ENCODE measurements around the gene PPFIA1. TPM values are rescaled to one million over a fixed set of nuclear protein-coding genes. Genes with fewer than 3 reads are reported as not detected.

The PPFIA1 gene
- polyA plus RNA-seq, 3 donors from 2014 or later, result 4.6 to 13.4 (median 6.3) TPM

GRCh38 chr11:70419307-70420007 is 149.0 kb downstream of the PPFIA1 start:
- Mint-ChIP-seq H3K36me3 (peaks cover 0 to 4% (median 0%) of the 10 kb centered on the region in 3 donors), H3K27me3 (ENCODE audit: low read depth in 3 of 3) (peaks cover 41 to 57% (median 50%) of the 10 kb centered on the region in 3 donors), H3K9me3 (peaks cover 0 to 7% (median 6%) of the 10 kb centered on the region in 6 donors), H3K4me1 (peaks cover 14 to 30% of the 10 kb centered on the region in 2 donors), H3K27ac (no peak overlapping the region), H3K4me3 (no peak overlapping the region)
- DNase-seq, result no peak

GRCh38 chr11:70420008-70420464 is 149.5 kb downstream of the PPFIA1 start:
- Mint-ChIP-seq H3K27ac (no peak overlapping the region), H3K9me3 (peaks cover 0 to 7% (median 6%) of the 10 kb centered on the region in 6 donors), H3K27me3 (ENCODE audit: low read depth in 3 of 3) (peaks cover 40 to 58% (median 54%) of the 10 kb centered on the region in 3 donors), H3K4me1 (peaks cover 20 to 36% of the 10 kb centered on the region in 2 donors), H3K36me3 (peaks cover 0 to 5% (median 0%) of the 10 kb centered on the region in 3 donors), H3K4me3 (no peak overlapping the region)
- DNase-seq, result no peak

GRCh38 chr11:70420496-70420895 is 150.0 kb downstream of the PPFIA1 start:
- Mint-ChIP-seq H3K9me3 (peaks cover 0 to 8% (median 6%) of the 10 kb centered on the region in 6 donors), H3K27me3 (ENCODE audit: low read depth in 3 of 3) (peaks cover 39 to 59% (median 55%) of the 10 kb centered on the region in 3 donors), H3K4me1 (peaks cover 25 to 37% of the 10 kb centered on the region in 2 donors), H3K36me3 (peaks cover 0 to 5% (median 0%) of the 10 kb centered on the region in 3 donors), H3K4me3 (no peak overlapping the region), H3K27ac (no peak overlapping the region)
- DNase-seq, result no peak

GRCh38 chr11:70421123-70421522 is 150.6 kb downstream of the PPFIA1 start:
- no peak overlapping the region for H3K27ac Mint-ChIP-seq
- DNase-seq, result peak in 1 of 3 donors; percentile 20
- no peak overlapping the region for H3K4me3 Mint-ChIP-seq
- H3K9me3 Mint-ChIP-seq, result peaks cover 4 to 14% (median 7%) of the 10 kb centered on the region in 6 donors
- H3K27me3 Mint-ChIP-seq (ENCODE audit: low read depth in 3 of 3), result peaks cover 45 to 62% (median 59%) of the 10 kb centered on the region in 3 donors
- H3K4me1 Mint-ChIP-seq, result peaks cover 31 to 37% of the 10 kb centered on the region in 2 donors
- peaks cover 0 to 5% (median 3%) of the 10 kb centered on the region in 3 donors for H3K36me3 Mint-ChIP-seq

- peaks cover 0 to 5% (median 3%) of the 10 kb centered on the region in 3 donors for H3K36me3 Mint-ChIP-seq
- peak overlapping the region in 1 of 6 donors; percentile 69 for H3K27ac Mint-ChIP-seq
- DNase-seq, result no peak
- peaks cover 34% of the 10 kb centered on the region in 2 donors for H3K4me1 Mint-ChIP-seq
- H3K4me3 Mint-ChIP-seq, result peak overlapping the region in 2 of 5 donors; percentile 7 to 26
- peaks cover 4 to 14% (median 7%) of the 10 kb centered on the region in 6 donors for H3K9me3 Mint-ChIP-seq
- H3K27me3 Mint-ChIP-seq (ENCODE audit: low read depth in 3 of 3), result peaks cover 52 to 59% (median 54%) of the 10 kb centered on the region in 3 donors
Observed at GRCh38 chr11:70422692-70423522, 152.4 kb downstream of the PPFIA1 start.

GRCh38 chr11:70423523-70424505 is 153.3 kb downstream of the PPFIA1 start:
- Mint-ChIP-seq H3K27ac (peak overlapping the region; percentile 63 to 97 (median 84)), H3K36me3 (peaks cover 0 to 5% (median 3%) of the 10 kb centered on the region in 3 donors), H3K9me3 (peaks cover 4 to 14% (median 7%) of the 10 kb centered on the region in 6 donors), H3K27me3 (ENCODE audit: low read depth in 3 of 3) (peaks cover 56 to 66% (median 56%) of the 10 kb centered on the region in 3 donors), H3K4me3 (peak overlapping the region; percentile 68 to 90 (median 77)), H3K4me1 (peaks cover 34% of the 10 kb centered on the region in 2 donors)
- peak; percentile 88 to 90 (median 89) for DNase-seq

- Mint-ChIP-seq H3K4me3 (peak overlapping the region; percentile 44 to 82 (median 63)), H3K27ac (peak overlapping the region in 5 of 6 donors; percentile 39 to 97 (median 80)), H3K27me3 (ENCODE audit: low read depth in 3 of 3) (peaks cover 53 to 64% (median 57%) of the 10 kb centered on the region in 3 donors), H3K4me1 (peaks cover 34% of the 10 kb centered on the region in 2 donors), H3K9me3 (peaks cover 4 to 14% (median 7%) of the 10 kb centered on the region in 6 donors), H3K36me3 (peaks cover 0 to 5% (median 3%) of the 10 kb centered on the region in 3 donors)
- DNase-seq, result peak; percentile 15 to 34 (median 31)
Observed at GRCh38 chr11:70424765-70425344, 154.4 kb downstream of the PPFIA1 start.

GRCh38 chr11:70427436-70427835 is 156.9 kb downstream of the PPFIA1 start:
- Mint-ChIP-seq H3K9me3 (peaks cover 4 to 14% (median 7%) of the 10 kb centered on the region in 6 donors), H3K4me1 (peaks cover 34 to 43% of the 10 kb centered on the region in 2 donors), H3K27ac (no peak overlapping the region), H3K36me3 (peaks cover 0 to 5% (median 3%) of the 10 kb centered on the region in 3 donors), H3K27me3 (ENCODE audit: low read depth in 3 of 3) (peaks cover 49 to 55% (median 49%) of the 10 kb centered on the region in 3 donors), H3K4me3 (no peak overlapping the region)
- DNase-seq, result no peak

GRCh38 chr11:70428701-70429427 is 158.4 kb downstream of the PPFIA1 start:
- Mint-ChIP-seq H3K4me3 (no peak overlapping the region), H3K27me3 (ENCODE audit: low read depth in 3 of 3) (peaks cover 44 to 53% (median 47%) of the 10 kb centered on the region in 3 donors), H3K36me3 (peaks cover 0 to 5% (median 3%) of the 10 kb centered on the region in 3 donors), H3K4me1 (peaks cover 26 to 32% of the 10 kb centered on the region in 2 donors), H3K27ac (no peak overlapping the region), H3K9me3 (peaks cover 4 to 14% (median 6%) of the 10 kb centered on the region in 6 donors)
- DNase-seq, result no peak

- Mint-ChIP-seq H3K27ac (no peak overlapping the region), H3K4me1 (peaks cover 21 to 27% of the 10 kb centered on the region in 2 donors), H3K9me3 (peaks cover 2 to 9% (median 3%) of the 10 kb centered on the region in 6 donors), H3K36me3 (peaks cover 0 to 3% (median 1%) of the 10 kb centered on the region in 3 donors), H3K27me3 (ENCODE audit: low read depth in 3 of 3) (peaks cover 39 to 48% (median 42%) of the 10 kb centered on the region in 3 donors), H3K4me3 (no peak overlapping the region)
- DNase-seq, result no peak
Observed at GRCh38 chr11:70429428-70429705, 158.9 kb downstream of the PPFIA1 start.

- H3K9me3 Mint-ChIP-seq, result peaks cover 0 to 7% (median 2%) of the 10 kb centered on the region in 6 donors
- peaks cover 0 to 3% (median 0%) of the 10 kb centered on the region in 3 donors for H3K36me3 Mint-ChIP-seq
- peak overlapping the region in 1 of 6 donors; percentile 28 for H3K27ac Mint-ChIP-seq
- H3K27me3 Mint-ChIP-seq (ENCODE audit: low read depth in 3 of 3), result peaks cover 35 to 46% (median 37%) of the 10 kb centered on the region in 3 donors
- peak; percentile 35 to 40 (median 40) for DNase-seq
- peak overlapping the region in 1 of 5 donors; percentile 9 for H3K4me3 Mint-ChIP-seq
- H3K4me1 Mint-ChIP-seq, result peaks cover 15 to 21% of the 10 kb centered on the region in 2 donors
Observed at GRCh38 chr11:70429724-70430521, 159.4 kb downstream of the PPFIA1 start.

Measured in immature natural killer cell (primary cell).